Ectodermal cell (in vitro differentiated cells): Measurements from ENCODE around the gene TMA16.
A peak's percentile ranks its signal among the peaks of the same experiment; 100 is the strongest.

Experiments
- H3K27ac ChIP-seq: 2 replicates; pipeline ENCODE4 v1.7.0; 2013; ENCODE audit warnings: mild to moderate bottlenecking, low read depth, low read length; ENCODE audit not compliant: insufficient read depth, poor library complexity, severe bottlenecking
- H3K27me3 ChIP-seq: 2 replicates; pipeline ENCODE4 v1.7.0; 2013; ENCODE audit warnings: mild to moderate bottlenecking, low read length; ENCODE audit not compliant: insufficient read depth, control insufficient read depth, poor library complexity, severe bottlenecking
- H3K36me3 ChIP-seq: one replicate; pipeline ENCODE4 v1.7.0; 2013; ENCODE audit warnings: low read length; ENCODE audit not compliant: control insufficient read depth, insufficient read depth
- H3K4me1 ChIP-seq: one replicate; pipeline ENCODE4 v1.7.0; 2013; ENCODE audit warnings: low read length; ENCODE audit not compliant: control insufficient read depth, insufficient read depth
- H3K4me3 ChIP-seq: 2 replicates; pipeline ENCODE4 v1.7.0; 2013; ENCODE audit warnings: low read depth, low read length, control low read depth; ENCODE audit not compliant: insufficient read depth
- H3K9me3 ChIP-seq: 2 replicates; pipeline ENCODE4 v1.7.0; 2013; ENCODE audit warnings: mild to moderate bottlenecking, low read length, moderate library complexity; ENCODE audit not compliant: control insufficient read depth
- WGBS, 2 experiments: methylation state at CpG; one replicate each; pipeline ENCODE4 v1.1.7; 2013; ENCODE audit warnings: missing lambda C conversion rate in 2 of 2; 5-methylcytosine and 5-hydroxymethylcytosine counted together

The TMA16 gene

GRCh38 chr4:163476761-163477438 is 17.6 kb upstream of the TMA16 start:
- Histone ChIP-seq H3K9me3 (no peaks in the 10 kb centered on the region), H3K27me3 (no peaks in the 10 kb centered on the region), H3K4me1 (no peaks in the 10 kb centered on the region), H3K4me3 (no peak overlapping the region), H3K27ac (no peak overlapping the region), H3K36me3 (no peaks in the 10 kb centered on the region)
- 89 to 94% methylated on average over 4 to 5 of the region's 5 CpGs for WGBS, 2 experiments

DNA sequence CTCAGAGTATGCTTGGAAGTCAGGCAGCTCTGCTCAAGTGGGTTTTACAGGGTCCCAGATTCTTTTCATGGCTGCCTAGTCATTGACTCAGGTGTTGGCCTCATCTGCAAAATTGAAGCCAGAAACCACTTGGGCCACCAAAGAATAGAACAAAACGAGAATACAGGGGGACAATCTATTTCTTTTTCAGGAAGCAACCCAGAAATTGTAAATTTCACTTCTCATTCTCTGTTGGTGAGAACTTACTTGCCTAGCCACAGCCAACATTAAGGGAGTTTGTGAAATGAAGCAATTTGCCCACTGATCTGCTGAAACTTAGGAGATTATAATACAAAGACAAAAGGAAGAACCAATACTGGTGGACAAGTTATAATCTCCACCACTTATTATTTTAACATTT is 12.3 kb upstream of the TMA16 start:
- Histone ChIP-seq H3K27ac (no peak overlapping the region), H3K27me3 (no peaks in the 10 kb centered on the region)
- WGBS, 2 experiments = 91% methylated on average over 1 of the region's 1 CpG

DNA sequence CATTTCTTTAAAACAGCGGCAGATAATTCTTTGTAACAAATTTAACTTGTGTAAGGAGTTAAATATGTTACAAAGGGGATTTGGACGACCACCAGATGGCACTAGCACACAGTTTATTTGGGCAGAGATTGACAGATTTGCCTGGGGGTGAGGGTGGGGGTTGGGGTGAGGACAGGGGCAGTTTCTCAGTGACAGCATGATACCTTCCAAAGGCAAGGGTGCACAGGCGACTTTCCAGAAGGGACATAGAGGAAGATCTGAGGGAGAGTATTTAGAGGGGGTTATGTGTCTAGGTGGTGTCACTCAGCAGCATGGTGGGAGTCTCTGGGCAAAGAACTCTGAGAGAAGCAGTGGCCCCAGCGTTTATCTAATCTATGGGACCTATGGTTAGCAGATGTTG is 9.6 kb upstream of the TMA16 start:
- H3K36me3 ChIP-seq = no peaks in the 10 kb centered on the region
- no peak overlapping the region for H3K27ac ChIP-seq
- H3K27me3 ChIP-seq = no peaks in the 10 kb centered on the region
- 23 to 33% methylated on average over 3 to 4 of the region's 4 CpGs for WGBS, 2 experiments
- H3K4me1 ChIP-seq = no peaks in the 10 kb centered on the region
- H3K4me3 ChIP-seq = no peak overlapping the region
- no peaks in the 10 kb centered on the region for H3K9me3 ChIP-seq

More for the DNA sequence above, 12.3 kb upstream of the TMA16 start:
- H3K4me1 ChIP-seq = no peaks in the 10 kb centered on the region
- no peaks in the 10 kb centered on the region for H3K9me3 ChIP-seq
- no peaks in the 10 kb centered on the region for H3K36me3 ChIP-seq
- H3K4me3 ChIP-seq = no peak overlapping the region

- WGBS, 2 experiments = 81 to 83% methylated on average over 2 of the region's 2 CpGs
- H3K4me1 ChIP-seq = no peaks in the 10 kb centered on the region
- no peak overlapping the region for H3K27ac ChIP-seq
- H3K4me3 ChIP-seq = no peak overlapping the region
- H3K27me3 ChIP-seq = no peaks in the 10 kb centered on the region
- no peaks in the 10 kb centered on the region for H3K36me3 ChIP-seq
- no peaks in the 10 kb centered on the region for H3K9me3 ChIP-seq
Observed at GRCh38 chr4:163485589-163485988, 8.9 kb upstream of the TMA16 start.

DNA sequence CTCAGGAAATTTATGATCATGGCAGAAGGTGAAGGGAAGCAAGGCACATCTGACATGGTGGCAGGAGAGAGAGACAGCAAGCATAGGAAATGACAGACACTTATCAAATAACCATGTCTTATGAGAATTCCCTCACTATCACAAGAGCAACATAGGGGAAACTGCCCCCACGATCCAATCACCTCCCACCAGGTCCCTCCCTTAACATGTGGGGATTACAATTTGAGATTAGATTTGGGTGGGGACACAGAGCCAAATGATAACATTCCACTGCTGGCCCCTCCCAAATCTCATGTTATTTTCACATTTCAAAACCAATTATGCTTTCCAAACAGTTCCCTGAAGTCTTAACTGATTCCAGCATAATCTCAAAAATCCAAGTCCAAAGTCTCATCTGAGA is 8.2 kb upstream of the TMA16 start:
- Histone ChIP-seq H3K27ac (no peak overlapping the region), H3K4me1 (no peaks in the 10 kb centered on the region)
- WGBS, 2 experiments = 100% methylated on average over 1 of the region's 1 CpG; no CpG with 5 or more reads in 1 of the 2 experiments

GRCh38 chr4:163489929-163490328 is 4.6 kb upstream of the TMA16 start:
- Histone ChIP-seq H3K36me3 (no peaks in the 10 kb centered on the region), H3K9me3 (no peaks in the 10 kb centered on the region), H3K27me3 (no peaks in the 10 kb centered on the region), H3K27ac (no peak overlapping the region), H3K4me3 (no peak overlapping the region), H3K4me1 (no peaks in the 10 kb centered on the region)
- WGBS, 2 experiments = 81 to 100% methylated on average over 1 of the region's 1 CpG

More for the DNA sequence above, 8.2 kb upstream of the TMA16 start:
- Histone ChIP-seq H3K4me3 (no peak overlapping the region), H3K27me3 (no peaks in the 10 kb centered on the region), H3K36me3 (no peaks in the 10 kb centered on the region), H3K9me3 (no peaks in the 10 kb centered on the region)

DNA sequence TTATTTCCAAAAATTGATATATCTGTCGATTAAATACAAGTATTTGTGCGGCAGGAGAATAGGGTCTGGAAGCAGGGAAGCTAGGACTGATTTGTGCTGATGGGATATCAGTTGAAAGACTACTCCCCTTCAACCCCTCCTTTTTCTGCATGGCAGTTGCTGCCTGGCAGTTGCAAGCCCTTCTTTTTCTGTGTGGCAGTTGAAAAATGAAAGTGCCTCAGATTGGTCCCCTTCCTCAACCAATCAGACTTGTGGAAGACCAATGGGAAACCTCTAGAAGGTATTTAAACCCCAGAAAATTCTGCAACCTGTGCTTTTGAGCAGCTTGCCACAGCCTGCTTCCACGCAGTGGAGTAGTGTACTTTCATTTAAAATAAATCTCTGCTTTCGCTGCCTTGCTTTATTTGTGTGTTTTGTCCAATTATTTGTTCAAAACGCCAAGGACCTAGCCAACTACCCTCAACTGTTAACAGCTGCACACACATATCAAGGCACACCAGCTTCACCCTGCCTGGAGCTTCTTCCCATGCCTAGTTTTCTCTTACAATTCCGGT is 1.5 kb upstream of the TMA16 start:
- Histone ChIP-seq H3K4me1 (no peaks in the 10 kb centered on the region), H3K27me3 (no peaks in the 10 kb centered on the region), H3K9me3 (no peaks in the 10 kb centered on the region), H3K4me3 (no peak overlapping the region), H3K36me3 (no peaks in the 10 kb centered on the region), H3K27ac (no peak overlapping the region)
- WGBS, 2 experiments = 95 to 96% methylated on average over 4 to 6 of the region's 6 CpGs

DNA sequence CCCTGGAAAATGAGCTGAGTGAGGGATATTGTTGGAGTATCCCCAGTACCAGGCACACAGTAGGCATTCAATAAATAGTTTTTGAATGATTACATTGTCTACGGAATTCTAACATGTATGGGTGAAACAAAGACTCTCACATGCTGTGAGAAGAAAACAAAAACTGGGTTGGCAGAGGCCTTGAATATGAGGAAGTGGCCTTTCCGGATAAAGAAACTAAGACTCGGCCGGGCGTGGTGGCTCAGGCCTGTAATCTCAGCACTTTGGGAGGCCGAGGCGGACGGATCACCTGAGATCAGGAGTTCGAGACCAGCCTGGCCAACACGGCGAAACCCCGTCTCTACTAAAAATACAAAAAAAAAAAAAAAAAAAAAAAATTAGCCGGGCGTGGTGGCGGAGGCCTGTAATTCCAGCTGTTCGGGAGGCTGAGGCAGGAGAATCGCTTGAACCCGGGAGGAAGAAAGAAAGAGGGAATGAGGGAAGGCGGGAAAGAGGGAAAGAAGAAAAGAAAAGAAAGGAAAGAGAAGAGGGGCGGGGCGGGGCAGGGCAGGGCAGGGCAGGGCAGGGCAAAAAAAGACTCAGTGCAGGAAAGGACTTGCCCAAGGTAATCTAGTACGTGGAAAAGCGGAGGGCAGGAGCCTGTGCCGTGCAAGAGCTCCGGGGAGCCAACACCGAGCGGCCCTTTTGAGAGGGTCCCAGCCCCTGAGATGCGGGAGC is 689 bp upstream of the TMA16 start:
- peak overlapping the region; percentile 96 for H3K27ac ChIP-seq
- WGBS, 2 experiments = 58% methylated on average over 23 to 25 of the region's 28 CpGs
- H3K27me3 ChIP-seq = no peaks in the 10 kb centered on the region
- H3K9me3 ChIP-seq = no peaks in the 10 kb centered on the region
- peak overlapping the region; percentile 91 for H3K4me3 ChIP-seq
- H3K36me3 ChIP-seq = no peaks in the 10 kb centered on the region
- no peaks in the 10 kb centered on the region for H3K4me1 ChIP-seq

DNA sequence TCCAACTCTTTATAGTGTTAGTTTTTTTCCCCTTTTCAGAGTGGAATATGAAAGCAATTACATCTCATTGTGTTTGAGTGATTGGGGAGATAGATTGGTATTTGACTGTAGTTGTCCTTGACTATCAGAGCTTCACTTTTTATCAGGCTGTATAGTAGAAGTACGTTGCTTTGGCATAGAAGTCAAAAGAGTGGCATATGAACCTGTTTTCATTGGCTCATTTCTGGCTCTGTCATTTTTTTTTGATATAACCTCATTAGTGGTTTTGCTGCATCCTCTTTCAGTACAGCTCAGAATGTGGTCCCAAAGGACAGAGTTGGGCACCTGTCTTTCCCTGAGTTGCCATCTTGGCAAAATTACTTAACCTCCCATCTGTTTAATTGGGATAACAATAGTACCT is 1.4 kb downstream of the TMA16 start:
- H3K4me1 ChIP-seq = no peaks in the 10 kb centered on the region
- H3K27ac ChIP-seq = no peak overlapping the region
- H3K4me3 ChIP-seq = peak overlapping the region; percentile 91
- no peaks in the 10 kb centered on the region for H3K9me3 ChIP-seq
- no peaks in the 10 kb centered on the region for H3K27me3 ChIP-seq
- WGBS, 2 experiments = 31 to 54% methylated on average over 1 of the region's 1 CpG
- no peaks in the 10 kb centered on the region for H3K36me3 ChIP-seq

DNA sequence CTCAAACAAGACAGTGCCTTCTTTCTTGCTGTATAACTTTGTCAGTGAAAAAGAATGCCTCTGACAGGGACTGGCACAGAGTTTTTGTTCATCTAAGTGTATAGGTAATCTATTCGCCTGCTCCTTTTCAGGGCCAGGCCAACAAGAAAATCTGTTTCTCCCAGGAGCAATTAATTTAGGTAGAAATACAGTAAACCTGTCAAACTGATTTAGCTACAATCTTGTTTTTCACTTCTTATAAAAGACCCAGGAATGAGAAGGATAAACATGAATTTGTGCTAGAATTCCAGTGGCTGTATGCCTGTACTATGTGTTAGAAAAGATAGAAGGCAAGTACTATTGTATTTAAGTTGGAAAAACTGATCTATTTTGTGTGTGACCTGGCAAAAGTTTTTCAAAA is 6.1 kb downstream of the TMA16 start:
- H3K4me3 ChIP-seq = no peak overlapping the region
- no peaks in the 10 kb centered on the region for H3K9me3 ChIP-seq
- no peaks in the 10 kb centered on the region for H3K4me1 ChIP-seq
- no peaks in the 10 kb centered on the region for H3K36me3 ChIP-seq
- WGBS, 2 experiments = 73 to 86% methylated on average over 1 of the region's 1 CpG
- H3K27ac ChIP-seq = no peak overlapping the region
- no peaks in the 10 kb centered on the region for H3K27me3 ChIP-seq
